KG1 (cell line): ENCODE data around the gene INSR.

ENCODE experiments used
- DNase-seq: peaks from one replicate; lab custom pipeline; 2025; lab: John Stamatoyannopoulos, UW

INSR gene

GRCh38 chr19:7295912-7296536 lies 1.8 kb upstream of the INSR start:
- DNase-seq, result no peak

- no peak for DNase-seq
Measured at GRCh38 chr19:7294558-7295212, 471 bp upstream of the INSR start.

GRCh38 chr19:7292950-7293761 lies 1.1 kb downstream of the INSR start:
- no peak for DNase-seq

GRCh38 chr19:7292352-7292949 lies 1.8 kb downstream of the INSR start:
- no peak for DNase-seq

GRCh38 chr19:7288977-7289376 lies 5.2 kb downstream of the INSR start:
- no peak for DNase-seq

- no peak for DNase-seq
Measured at GRCh38 chr19:7288131-7288530, 6.1 kb downstream of the INSR start.

GRCh38 chr19:7287722-7288121 lies 6.5 kb downstream of the INSR start:
- DNase-seq, result no peak

- DNase-seq, result no peak
Measured at GRCh38 chr19:7280940-7281666, 13.1 kb downstream of the INSR start.

- no peak for DNase-seq
Measured at GRCh38 chr19:7272856-7273578, 21.2 kb downstream of the INSR start.

- DNase-seq, result no peak
Measured at GRCh38 chr19:7268705-7269098, 25.5 kb downstream of the INSR start.

GRCh38 chr19:7267792-7268704 lies 26.2 kb downstream of the INSR start:
- DNase-seq, result no peak

GRCh38 chr19:7266832-7267231 lies 27.4 kb downstream of the INSR start:
- DNase-seq, result no peak

GRCh38 chr19:7265963-7266362 lies 28.3 kb downstream of the INSR start:
- no peak for DNase-seq

- DNase-seq, result no peak
Measured at GRCh38 chr19:7264858-7265257, 29.4 kb downstream of the INSR start.

GRCh38 chr19:7263521-7263920 lies 30.7 kb downstream of the INSR start:
- no peak for DNase-seq

- no peak for DNase-seq
Measured at GRCh38 chr19:7263066-7263465, 31.1 kb downstream of the INSR start.

- DNase-seq, result no peak
Measured at GRCh38 chr19:7262470-7262869, 31.7 kb downstream of the INSR start.

- no peak for DNase-seq
Measured at GRCh38 chr19:7260161-7260560, 34.1 kb downstream of the INSR start.

GRCh38 chr19:7258840-7259395 lies 35.3 kb downstream of the INSR start:
- DNase-seq, result no peak
